HG02870 (cell line): ENCODE results near the gene MPRIP.
"Not testable (repeated sequence)": the region's sequence is repeated elsewhere in the genome, so short reads cannot be mapped to it uniquely, and the experiment has no call there.

Experiments used
- ATAC-seq: cut with Tn5 transposase; IDR thresholded peaks from one replicate; pipeline ENCODE4 v1.9.1; 2021; ENCODE audit warnings: mild to moderate bottlenecking, moderate library complexity; ENCODE audit not compliant: unreplicated experiment

The MPRIP gene

GRCh38 chr17:17042384-17042736 lies at the start of gene MPRIP:
TSS of gene MPRIP (plus strand) at chr17:17042457. CDS start at chr17:17042849, 392 bp downstream.
- ATAC-seq, result no peak

- ATAC-seq, result no peak
These were observed 47.6 kb upstream of the MPRIP start for GRCh38 chr17:16994631-16995030.

GRCh38 chr17:16995930-16996329 lies 46.3 kb upstream of the MPRIP start:
- ATAC-seq, result no peak

GRCh38 chr17:16996726-16997125 lies 45.5 kb upstream of the MPRIP start:
- not testable (repeated sequence) for ATAC-seq

- ATAC-seq, result no peak
These were observed 44.5 kb upstream of the MPRIP start for GRCh38 chr17:16997514-16998429.

- ATAC-seq, result no peak
These were observed 42.2 kb upstream of the MPRIP start for GRCh38 chr17:16999931-17000625.

GRCh38 chr17:17001076-17001777 lies 41.0 kb upstream of the MPRIP start:
- ATAC-seq, result no peak

- ATAC-seq, result no peak
These were observed 40.3 kb upstream of the MPRIP start for GRCh38 chr17:17001874-17002520.

GRCh38 chr17:17002731-17003715 lies 39.2 kb upstream of the MPRIP start:
- not testable (repeated sequence) for ATAC-seq

- ATAC-seq, result no peak
These were observed 37.8 kb upstream of the MPRIP start for GRCh38 chr17:17004251-17004996.

- ATAC-seq, result not testable (repeated sequence)
These were observed 37.2 kb upstream of the MPRIP start for GRCh38 chr17:17004997-17005614.

GRCh38 chr17:17007891-17008290 lies 34.4 kb upstream of the MPRIP start:
- not testable (repeated sequence) for ATAC-seq

GRCh38 chr17:17008621-17009397 lies 33.4 kb upstream of the MPRIP start:
- ATAC-seq, result not testable (repeated sequence)

GRCh38 chr17:17009972-17010371 lies 32.3 kb upstream of the MPRIP start:
- not testable (repeated sequence) for ATAC-seq

GRCh38 chr17:17010545-17011034 lies 31.7 kb upstream of the MPRIP start:
- not testable (repeated sequence) for ATAC-seq

GRCh38 chr17:17011043-17011907 lies 31.0 kb upstream of the MPRIP start:
- not testable (repeated sequence) for ATAC-seq
